ENCODE results near the gene SV2B. TPM values are rescaled to one million over a fixed set of nuclear protein-coding genes. Genes with fewer than 3 reads are reported as not detected.

SV2B gene
- polyA plus RNA-seq, 4 donors = 0.25 to 2.0 TPM; not detected in 2

- H3K9me3 ChIP-seq (ENCODE audit: control insufficient read depth in 2 of 2, insufficient read depth in 1 of 2, low read depth in 1 of 2, low read length in 1 of 2) = no peaks in the 10 kb centered on the region
- no peaks in the 10 kb centered on the region for H3K36me3 ChIP-seq (ENCODE audit: control insufficient read depth in 3 of 3, insufficient read depth in 2 of 3, low read depth in 1 of 3, low read length in 3 of 3)
- DNase-seq (no peak), FAIRE-seq (no peak)
- 88 to 89% (median 89%) methylated on average over 7 of the region's 7 CpGs for WGBS, 3 donors
- H3K27ac ChIP-seq (ENCODE audit: low read depth in 1 of 3, low read length in 2 of 3) = no peak overlapping the region
- no peaks in the 10 kb centered on the region for H3K27me3 ChIP-seq (ENCODE audit: control insufficient read depth in 3 of 3, insufficient read depth in 3 of 3, low read length in 3 of 3)
- no peaks in the 10 kb centered on the region for H3K4me1 ChIP-seq (ENCODE audit: control insufficient read depth in 3 of 3, insufficient read depth in 2 of 3, low read depth in 1 of 3, low read length in 2 of 3)
- no peak overlapping the region for H3K4me3 ChIP-seq (ENCODE audit: low read depth in 1 of 3, low read length in 3 of 3)
Measured at GRCh38 chr15:91125162-91125561, 25.1 kb downstream of the SV2B start.

DNA sequence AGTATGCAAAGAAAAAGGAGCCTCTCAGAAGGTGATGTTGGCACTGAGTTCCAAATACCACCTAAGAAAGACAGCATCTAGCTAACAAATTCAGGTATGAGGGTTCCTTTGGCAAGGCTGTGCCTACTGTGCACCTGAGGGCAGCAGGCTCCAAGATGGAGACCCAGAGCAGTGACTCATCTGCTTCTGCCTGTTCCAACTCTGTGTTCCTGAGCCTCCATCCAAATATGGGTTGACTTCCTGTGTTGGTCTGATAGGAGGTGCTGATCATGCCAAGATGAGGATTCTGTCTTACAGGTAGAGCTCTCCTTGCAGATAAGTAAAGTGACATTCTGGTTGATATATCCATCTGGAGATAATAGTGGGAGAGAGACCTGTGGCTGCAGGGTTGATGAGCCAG lies 26.0 kb downstream of the SV2B start:
- no peaks in the 10 kb centered on the region for H3K27me3 ChIP-seq (ENCODE audit: control insufficient read depth in 3 of 3, insufficient read depth in 3 of 3, low read length in 3 of 3)
- H3K4me3 ChIP-seq (ENCODE audit: low read depth in 1 of 3, low read length in 3 of 3) = no peak overlapping the region
- no peaks in the 10 kb centered on the region for H3K4me1 ChIP-seq (ENCODE audit: control insufficient read depth in 3 of 3, insufficient read depth in 2 of 3, low read depth in 1 of 3, low read length in 2 of 3)
- DNase-seq = no peak
- FAIRE-seq = no peak
- no peaks in the 10 kb centered on the region for H3K9me3 ChIP-seq (ENCODE audit: control insufficient read depth in 2 of 2, insufficient read depth in 1 of 2, low read depth in 1 of 2, low read length in 1 of 2)
- no peak overlapping the region for H3K27ac ChIP-seq (ENCODE audit: low read depth in 1 of 3, low read length in 2 of 3)
- H3K36me3 ChIP-seq (ENCODE audit: control insufficient read depth in 3 of 3, insufficient read depth in 2 of 3, low read depth in 1 of 3, low read length in 3 of 3) = no peaks in the 10 kb centered on the region

DNA sequence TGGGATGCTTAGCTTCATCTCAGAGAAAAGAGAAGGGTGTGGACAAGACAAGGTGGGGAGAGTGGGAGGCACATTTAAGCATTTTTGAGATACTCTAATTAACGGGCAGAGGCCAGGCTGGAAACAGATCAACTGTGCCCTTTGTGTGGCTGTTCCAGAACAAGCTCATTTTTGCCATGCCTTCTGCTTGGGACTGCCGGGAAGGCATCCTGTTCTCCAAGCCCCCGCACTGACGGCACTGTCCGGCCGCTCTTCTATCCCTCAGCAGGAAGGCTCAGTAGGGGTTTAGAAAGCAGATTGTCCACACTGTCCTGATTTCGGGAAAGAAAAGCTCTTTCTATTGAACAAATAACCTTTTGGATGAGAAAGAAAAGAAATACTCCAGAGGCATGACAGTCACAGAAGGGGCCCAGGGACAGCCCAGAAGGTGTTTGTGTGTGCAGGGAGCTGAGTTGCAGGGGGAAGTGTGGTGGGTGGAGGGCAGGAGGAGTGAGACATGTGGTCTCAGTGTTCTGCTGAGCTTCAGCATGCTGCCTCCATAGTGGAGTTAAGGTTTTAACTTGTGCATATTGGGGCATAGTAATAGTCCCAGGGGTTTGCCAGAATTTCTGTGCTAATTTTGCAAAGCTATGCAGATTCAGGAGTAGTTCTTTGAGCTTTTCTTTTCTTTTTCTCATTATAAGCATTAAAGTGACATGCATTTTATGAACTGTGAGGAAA lies 27.3 kb downstream of the SV2B start:
- Histone ChIP-seq H3K4me1 (ENCODE audit: control insufficient read depth in 3 of 3, insufficient read depth in 2 of 3, low read depth in 1 of 3, low read length in 2 of 3) (no peaks in the 10 kb centered on the region), H3K36me3 (ENCODE audit: control insufficient read depth in 3 of 3, insufficient read depth in 2 of 3, low read depth in 1 of 3, low read length in 3 of 3) (no peaks in the 10 kb centered on the region), H3K4me3 (ENCODE audit: low read depth in 1 of 3, low read length in 3 of 3) (no peak overlapping the region), H3K9me3 (ENCODE audit: control insufficient read depth in 2 of 2, insufficient read depth in 1 of 2, low read depth in 1 of 2, low read length in 1 of 2) (no peaks in the 10 kb centered on the region), H3K27ac (ENCODE audit: low read depth in 1 of 3, low read length in 2 of 3) (no peak overlapping the region), H3K27me3 (ENCODE audit: control insufficient read depth in 3 of 3, insufficient read depth in 3 of 3, low read length in 3 of 3) (no peaks in the 10 kb centered on the region)
- FAIRE-seq (no peak), DNase-seq (no peak)
- WGBS, 3 donors = 51 to 53% (median 53%) methylated on average over 7 of the region's 7 CpGs

DNA sequence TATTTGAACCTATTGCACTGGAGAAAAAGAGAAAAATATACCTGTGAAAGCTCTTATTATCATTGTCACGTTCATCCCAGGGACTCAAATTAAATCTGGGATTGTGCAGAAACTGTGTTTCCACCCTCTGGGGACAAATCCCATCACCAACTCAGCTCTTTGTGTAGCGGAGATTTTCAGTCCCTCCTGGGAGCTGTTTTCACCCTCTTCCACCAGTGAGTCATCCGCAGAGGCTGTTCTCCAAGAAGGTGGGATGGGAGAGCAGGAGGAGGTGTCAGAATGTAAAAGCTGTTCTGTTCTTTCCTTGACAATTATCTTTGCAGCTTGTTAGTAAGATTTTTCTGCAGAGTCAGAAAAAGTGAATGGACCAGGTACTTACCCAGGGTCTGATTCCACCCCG lies 28.0 kb downstream of the SV2B start:
- FAIRE-seq = no peak

DNA sequence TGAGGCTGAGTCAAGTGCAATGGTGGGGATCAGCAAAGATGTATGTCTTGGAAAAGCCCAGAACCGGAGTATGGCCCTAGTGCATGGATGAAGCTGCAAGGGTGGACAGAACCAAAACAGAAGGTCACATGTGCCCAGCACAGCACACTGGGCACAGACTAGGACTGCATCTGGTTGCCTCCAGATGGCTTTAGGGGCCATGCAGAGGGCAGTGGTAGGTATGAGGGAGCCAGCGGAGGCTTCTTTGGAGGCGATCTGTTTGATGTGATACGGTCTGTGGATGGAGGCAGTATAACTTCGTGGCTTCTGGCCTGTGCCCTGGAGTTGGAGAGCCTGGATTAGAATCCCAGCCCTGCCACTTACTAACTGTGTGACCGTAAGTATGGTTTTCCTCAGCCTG lies 29.4 kb downstream of the SV2B start:
- H3K4me3 ChIP-seq (ENCODE audit: low read depth in 1 of 3, low read length in 3 of 3) = no peak overlapping the region
- H3K27ac ChIP-seq (ENCODE audit: low read depth in 1 of 3, low read length in 2 of 3) = no peak overlapping the region
- H3K4me1 ChIP-seq (ENCODE audit: control insufficient read depth in 3 of 3, insufficient read depth in 2 of 3, low read depth in 1 of 3, low read length in 2 of 3) = no peaks in the 10 kb centered on the region
- FAIRE-seq = no peak
- no peaks in the 10 kb centered on the region for H3K27me3 ChIP-seq (ENCODE audit: control insufficient read depth in 3 of 3, insufficient read depth in 3 of 3, low read length in 3 of 3)
- no peak for DNase-seq
- WGBS, 3 donors = 90 to 93% (median 90%) methylated on average over 6 of the region's 6 CpGs
- H3K9me3 ChIP-seq (ENCODE audit: control insufficient read depth in 2 of 2, insufficient read depth in 1 of 2, low read depth in 1 of 2, low read length in 1 of 2) = no peaks in the 10 kb centered on the region
- H3K36me3 ChIP-seq (ENCODE audit: control insufficient read depth in 3 of 3, insufficient read depth in 2 of 3, low read depth in 1 of 3, low read length in 3 of 3) = no peaks in the 10 kb centered on the region

More for the DNA sequence above, 28.0 kb downstream of the SV2B start:
- H3K4me1 ChIP-seq (ENCODE audit: control insufficient read depth in 3 of 3, insufficient read depth in 2 of 3, low read depth in 1 of 3, low read length in 2 of 3) = no peaks in the 10 kb centered on the region
- H3K36me3 ChIP-seq (ENCODE audit: control insufficient read depth in 3 of 3, insufficient read depth in 2 of 3, low read depth in 1 of 3, low read length in 3 of 3) = no peaks in the 10 kb centered on the region
- WGBS, 3 donors = 76% methylated on average over 4 of the region's 4 CpGs
- no peak overlapping the region for H3K27ac ChIP-seq (ENCODE audit: low read depth in 1 of 3, low read length in 2 of 3)
- no peaks in the 10 kb centered on the region for H3K27me3 ChIP-seq (ENCODE audit: control insufficient read depth in 3 of 3, insufficient read depth in 3 of 3, low read length in 3 of 3)
- no peak overlapping the region for H3K4me3 ChIP-seq (ENCODE audit: low read depth in 1 of 3, low read length in 3 of 3)
- H3K9me3 ChIP-seq (ENCODE audit: control insufficient read depth in 2 of 2, insufficient read depth in 1 of 2, low read depth in 1 of 2, low read length in 1 of 2) = no peaks in the 10 kb centered on the region
- no peak for DNase-seq

- DNase-seq (no peak), FAIRE-seq (no peak)
- H3K36me3 ChIP-seq (ENCODE audit: control insufficient read depth in 3 of 3, insufficient read depth in 2 of 3, low read depth in 1 of 3, low read length in 3 of 3) = no peaks in the 10 kb centered on the region
- H3K9me3 ChIP-seq (ENCODE audit: control insufficient read depth in 2 of 2, insufficient read depth in 1 of 2, low read depth in 1 of 2, low read length in 1 of 2) = no peaks in the 10 kb centered on the region
- no peaks in the 10 kb centered on the region for H3K27me3 ChIP-seq (ENCODE audit: control insufficient read depth in 3 of 3, insufficient read depth in 3 of 3, low read length in 3 of 3)
- no peak overlapping the region for H3K4me3 ChIP-seq (ENCODE audit: low read depth in 1 of 3, low read length in 3 of 3)
- WGBS, 3 donors = 85 to 88% (median 86%) methylated on average over 7 of the region's 7 CpGs
- no peaks in the 10 kb centered on the region for H3K4me1 ChIP-seq (ENCODE audit: control insufficient read depth in 3 of 3, insufficient read depth in 2 of 3, low read depth in 1 of 3, low read length in 2 of 3)
- H3K27ac ChIP-seq (ENCODE audit: low read depth in 1 of 3, low read length in 2 of 3) = no peak overlapping the region
Measured at GRCh38 chr15:91132079-91132478, 32.0 kb downstream of the SV2B start.

DNA sequence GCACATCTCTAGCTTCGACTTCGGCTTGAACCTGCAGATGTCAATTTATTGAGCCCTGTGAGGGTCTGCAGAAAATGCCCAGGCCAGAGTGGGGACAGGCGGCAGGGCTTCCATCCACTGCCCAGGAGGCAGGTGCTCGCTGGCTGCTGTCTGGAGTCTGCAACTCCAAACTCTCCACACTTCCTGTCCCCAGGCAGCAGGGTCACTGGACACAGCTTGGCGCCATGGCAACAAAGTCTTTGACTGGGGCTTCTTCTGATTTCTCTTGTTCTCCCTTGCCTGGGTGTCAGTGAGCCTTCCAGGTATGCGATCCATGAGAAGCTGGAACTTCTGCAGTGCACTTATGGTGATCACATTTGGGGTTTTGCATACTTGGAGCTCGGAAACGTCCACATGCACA lies 33.5 kb downstream of the SV2B start:
- WGBS, 3 donors = 81 to 85% (median 82%) methylated on average over 8 of the region's 8 CpGs
- Histone ChIP-seq H3K36me3 (ENCODE audit: control insufficient read depth in 3 of 3, insufficient read depth in 2 of 3, low read depth in 1 of 3, low read length in 3 of 3) (no peaks in the 10 kb centered on the region), H3K4me3 (ENCODE audit: low read depth in 1 of 3, low read length in 3 of 3) (no peak overlapping the region), H3K9me3 (ENCODE audit: control insufficient read depth in 2 of 2, insufficient read depth in 1 of 2, low read depth in 1 of 2, low read length in 1 of 2) (no peaks in the 10 kb centered on the region), H3K4me1 (ENCODE audit: control insufficient read depth in 3 of 3, insufficient read depth in 2 of 3, low read depth in 1 of 3, low read length in 2 of 3) (no peaks in the 10 kb centered on the region), H3K27me3 (ENCODE audit: control insufficient read depth in 3 of 3, insufficient read depth in 3 of 3, low read length in 3 of 3) (peaks cover 0 to 2% (median 0%) of the 10 kb centered on the region in 3 donors), H3K27ac (ENCODE audit: low read depth in 1 of 3, low read length in 2 of 3) (no peak overlapping the region)
- FAIRE-seq = no peak
- no peak for DNase-seq

DNA sequence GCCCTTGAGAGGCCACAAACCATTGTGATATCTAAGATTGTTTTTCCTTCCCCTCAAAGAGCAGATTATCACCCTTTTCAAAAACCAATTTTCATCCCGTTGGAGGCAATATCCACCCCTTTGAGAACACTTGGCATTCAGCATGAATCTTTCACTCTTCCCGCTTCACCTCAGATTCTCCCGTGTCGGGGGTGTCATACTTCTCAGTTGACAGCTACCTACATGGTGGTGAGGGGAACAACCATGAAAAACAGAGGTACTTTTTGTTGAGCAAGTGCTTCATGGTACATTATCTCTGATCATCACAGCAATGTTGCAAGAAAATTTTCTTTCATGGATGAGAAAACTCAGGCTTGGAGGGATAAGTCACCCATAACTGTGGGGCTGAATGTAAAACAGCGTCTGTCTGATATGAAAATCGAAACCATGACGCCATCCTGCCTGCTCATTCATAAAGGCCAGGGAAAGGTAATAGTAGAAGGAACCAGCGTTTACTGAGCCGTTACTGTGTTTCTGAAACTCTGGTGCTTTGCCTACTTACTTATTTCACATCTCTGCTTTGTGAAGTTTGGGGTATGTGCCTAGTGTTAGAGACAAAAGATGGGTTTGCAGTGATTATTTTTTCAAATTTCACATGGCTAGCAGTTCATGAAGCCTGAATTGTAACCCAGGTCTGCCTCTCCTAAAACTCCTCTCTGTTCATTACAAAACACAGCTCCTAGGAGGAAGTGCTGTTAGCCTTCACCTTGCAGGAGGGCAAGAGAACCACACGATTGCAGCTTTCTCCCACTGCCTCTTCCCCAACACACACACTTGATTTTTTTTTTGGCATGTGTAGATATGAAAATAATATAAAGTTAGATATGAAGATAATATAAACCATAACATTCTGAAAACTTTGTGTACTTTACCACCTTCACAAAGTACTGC lies 35.4 kb downstream of the SV2B start:
- Histone ChIP-seq H3K4me3 (ENCODE audit: low read depth in 1 of 3, low read length in 3 of 3) (no peak overlapping the region), H3K36me3 (ENCODE audit: control insufficient read depth in 3 of 3, insufficient read depth in 2 of 3, low read depth in 1 of 3, low read length in 3 of 3) (no peaks in the 10 kb centered on the region), H3K4me1 (ENCODE audit: control insufficient read depth in 3 of 3, insufficient read depth in 2 of 3, low read depth in 1 of 3, low read length in 2 of 3) (no peaks in the 10 kb centered on the region), H3K9me3 (ENCODE audit: control insufficient read depth in 2 of 2, insufficient read depth in 1 of 2, low read depth in 1 of 2, low read length in 1 of 2) (no peaks in the 10 kb centered on the region), H3K27me3 (ENCODE audit: control insufficient read depth in 3 of 3, insufficient read depth in 3 of 3, low read length in 3 of 3) (peaks cover 0 to 2% (median 0%) of the 10 kb centered on the region in 3 donors), H3K27ac (ENCODE audit: low read depth in 1 of 3, low read length in 2 of 3) (no peak overlapping the region)
- DNase-seq (no peak), FAIRE-seq (no peak)
- 78 to 82% (median 80%) methylated on average over 10 of the region's 10 CpGs for WGBS, 3 donors

Measured in small intestine (tissue), 7 donors.